GM12891 (cell line): ENCODE data around the gene ID3.

Experiments used
- POLR2A ChIP-seq: IDR thresholded peaks from 2 replicates; pipeline ENCODE4 v1.6.1; 2011; ENCODE audit warnings: low read depth, low read length, control low read depth
- POLR2AphosphoS5 ChIP-seq: IDR thresholded peaks from 2 replicates; pipeline ENCODE4 v1.6.1; 2011; ENCODE audit warnings: low read depth, low read length, control low read depth
- POU2F2 ChIP-seq: IDR thresholded peaks from 2 replicates; pipeline ENCODE4 v1.6.1; 2011; ENCODE audit warnings: low read depth, mild to moderate bottlenecking, control low read depth, low read length, moderate library complexity
- SPI1 ChIP-seq: IDR thresholded peaks from 2 replicates; pipeline ENCODE4 v1.6.1; 2011; ENCODE audit warnings: low read depth, low read length, control low read depth
- TAF1 ChIP-seq: IDR thresholded peaks from 2 replicates; pipeline ENCODE4 v1.6.1; 2011; ENCODE audit warnings: low read depth, low read length, control low read depth

DNA sequence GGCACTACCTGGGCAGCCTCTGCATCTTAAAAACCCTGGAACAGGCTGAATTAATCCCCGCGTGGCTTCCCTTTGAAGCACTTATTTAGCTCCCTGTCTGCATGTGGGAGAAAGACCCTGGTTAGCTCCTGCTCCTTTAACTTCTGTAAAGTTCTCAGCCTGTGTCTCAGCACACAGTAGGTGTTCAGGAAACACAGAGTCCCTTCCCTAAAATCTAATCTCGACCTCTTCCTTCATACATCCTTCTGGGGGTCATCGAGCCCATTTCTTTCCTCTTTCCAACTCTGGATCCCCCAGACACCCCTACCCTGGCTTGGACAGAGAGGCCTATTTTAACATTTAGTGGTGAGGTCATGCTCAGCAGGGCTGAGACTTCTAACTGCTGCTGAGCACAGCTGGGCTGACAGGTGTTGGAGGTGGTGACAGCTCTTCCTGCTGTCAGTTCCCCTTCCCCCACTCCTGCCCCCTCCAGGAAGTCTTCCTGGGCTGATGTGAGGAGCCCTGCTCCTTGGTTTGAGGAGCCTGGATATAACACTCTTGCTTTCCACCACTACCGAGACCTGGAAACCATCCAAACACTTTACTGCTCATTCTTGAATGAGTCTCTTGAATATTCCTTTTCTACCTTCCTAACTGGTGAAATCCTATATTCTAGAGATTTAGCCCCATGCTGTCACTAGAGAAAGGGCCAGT, 33.6 kb downstream of the ID3 start:
- no peak for TF ChIP-seq POLR2AphosphoS5
- TF ChIP-seq POLR2A, result no peak
- 0 out of 2 replicates have a peak, but pooled peaks have one; percentile 19 for TF ChIP-seq SPI1
- TF ChIP-seq TAF1, result no peak
- TF ChIP-seq POU2F2, result no peak
